ENCODE results near the gene PPP3CB.

- TF ChIP-seq POLR2AphosphoS5 (IDR thresholded peaks at IDR 0.05; ENCODE audit: low read depth, low read length) (no peak), POLR2A (IDR thresholded peaks at IDR 0.05; ENCODE audit: low read depth, low read length) (no peak), POU2F2 (IDR thresholded peaks at IDR 0.05; ENCODE audit: low read depth, low read length) (no peak), TAF1 (IDR thresholded peaks at IDR 0.05; ENCODE audit: low read depth, low read length) (no peak)
These were observed 39.0 kb upstream of the PPP3CB start for GRCh38 chr10:73534857-73535256.
